PC-9 (cell line): ENCODE results near the gene NXPH2.

ENCODE experiments used
- CTCF ChIP-seq: fragments of 200-600 bp; sonication (generic); conservative IDR thresholded peaks from 2 replicates; pipeline ENCODE4 v1.6.1; 2017; ENCODE audit warnings: mixed run types, antibody characterized with exemption, mild to moderate bottlenecking, moderate library complexity
- EZH2 ChIP-seq: fragments of 200-600 bp; sonication (generic); IDR thresholded peaks from 2 replicates; pipeline ENCODE4 v1.8.0; 2017; ENCODE audit warnings: antibody characterized with exemption, low read depth

- TF ChIP-seq CTCF (no peak), EZH2 (no peak)
Measured at GRCh38 chr2:138752197-138752956, 27.8 kb downstream of the NXPH2 start.
